Osteoblast (primary cell): ENCODE results near the gene IL21. TPM values are rescaled to one million over a fixed set of nuclear protein-coding genes. Genes with fewer than 3 reads are reported as not detected.

Experiments
- DNase-seq: peaks from one replicate; pipeline ENCODE4 v3.0.0; 2011; ENCODE audit warnings: low spot score, mixed read lengths; ENCODE audit not compliant: insufficient read length; ENCODE audit errors: missing footprints
- H2AFZ ChIP-seq: 2 replicates; pipeline ENCODE4 v1.6.0; 2011; ENCODE audit warnings: mild to moderate bottlenecking, low read length
- H3K27ac ChIP-seq: 2 replicates; pipeline ENCODE4 v1.5.1; 2011; ENCODE audit warnings: mild to moderate bottlenecking, low read depth, low read length, moderate library complexity
- H3K27me3 ChIP-seq: 2 replicates; pipeline ENCODE4 v1.6.0; 2012; ENCODE audit warnings: mild to moderate bottlenecking, control low read depth, inconsistent platforms, low read length, moderate library complexity; ENCODE audit not compliant: insufficient read depth
- H3K36me3 ChIP-seq: 2 replicates; pipeline ENCODE4 v1.5.1; 2011; ENCODE audit warnings: mild to moderate bottlenecking, low read length, control low read depth, moderate library complexity; ENCODE audit not compliant: insufficient read depth
- H3K4me1 ChIP-seq: 2 replicates; pipeline ENCODE4 v1.5.1; 2011; ENCODE audit warnings: mild to moderate bottlenecking, low read length, control low read depth, moderate library complexity; ENCODE audit not compliant: insufficient read depth
- H3K4me2 ChIP-seq: 2 replicates; pipeline ENCODE4 v1.6.0; 2011; ENCODE audit warnings: mild to moderate bottlenecking, low read length; ENCODE audit not compliant: insufficient read depth
- H3K4me3 ChIP-seq: fragments of 200-600 bp; sonication (generic); 3 replicates; pipeline ENCODE4 v1.5.1; 2012; ENCODE audit warnings: mild to moderate bottlenecking, low read length, inconsistent platforms; ENCODE audit not compliant: insufficient read depth
- H3K79me2 ChIP-seq: 2 replicates; pipeline ENCODE4 v1.6.0; 2012; ENCODE audit warnings: mild to moderate bottlenecking, low read length, control low read depth, inconsistent platforms; ENCODE audit not compliant: insufficient read depth
- H3K9me3 ChIP-seq: 2 replicates; pipeline ENCODE4 v1.5.1; 2011; ENCODE audit warnings: low read depth, low read length, control low read depth
- H4K20me1 ChIP-seq: 2 replicates; pipeline ENCODE4 v1.6.0; 2012; ENCODE audit warnings: mild to moderate bottlenecking, low read length, control low read depth; ENCODE audit not compliant: insufficient read depth
- total RNA-seq: library from RNA; depleted of rRNA; stranded (reverse); fragments of >200 nt; gene quantifications from 2 replicates; pipeline ENCODE4 v1.2.3, GENCODE V29; 2012
- TF ChIP-seq, protein P1 (sequence below): IDR thresholded peaks from 2 replicates; pipeline ENCODE4 v1.5.1; 2011; ENCODE audit warnings: mild to moderate bottlenecking, low read depth, low read length, moderate library complexity; ENCODE audit errors: extremely low read depth

IL21 gene
- total RNA-seq, 1 donor, result not detected

DNA sequence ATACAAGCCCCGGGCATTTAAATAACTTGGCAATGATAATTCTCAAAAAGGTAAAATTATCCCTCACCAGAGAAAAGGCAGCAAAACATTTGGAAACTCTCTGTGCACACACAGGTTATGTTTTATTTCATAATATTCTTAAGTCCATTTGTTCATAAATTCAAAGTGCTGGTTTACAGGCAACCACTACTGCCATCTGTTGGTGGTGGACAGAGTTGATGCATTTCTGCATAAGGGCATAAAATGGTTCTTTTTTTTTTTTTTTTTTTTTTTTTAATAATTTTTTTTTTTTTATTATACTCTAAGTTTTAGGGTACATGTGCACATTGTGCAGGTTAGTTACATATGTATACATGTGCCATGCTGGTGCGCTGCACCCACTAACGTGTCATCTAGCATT is 31.5 kb upstream of the IL21 start:
- H3K4me3 ChIP-seq, result no peak overlapping the region
- no peaks in the 10 kb centered on the region for H3K4me1 ChIP-seq
- H3K27ac ChIP-seq, result no peak overlapping the region
- no peak overlapping the region for H2AFZ ChIP-seq
- peak; percentile 54 for DNase-seq
- H3K27me3 ChIP-seq, result no peaks in the 10 kb centered on the region
- no peaks in the 10 kb centered on the region for H3K9me3 ChIP-seq
- no peaks in the 10 kb centered on the region for H3K36me3 ChIP-seq
- H3K4me2 ChIP-seq, result no peak overlapping the region
- TF ChIP-seq, protein P1, sequence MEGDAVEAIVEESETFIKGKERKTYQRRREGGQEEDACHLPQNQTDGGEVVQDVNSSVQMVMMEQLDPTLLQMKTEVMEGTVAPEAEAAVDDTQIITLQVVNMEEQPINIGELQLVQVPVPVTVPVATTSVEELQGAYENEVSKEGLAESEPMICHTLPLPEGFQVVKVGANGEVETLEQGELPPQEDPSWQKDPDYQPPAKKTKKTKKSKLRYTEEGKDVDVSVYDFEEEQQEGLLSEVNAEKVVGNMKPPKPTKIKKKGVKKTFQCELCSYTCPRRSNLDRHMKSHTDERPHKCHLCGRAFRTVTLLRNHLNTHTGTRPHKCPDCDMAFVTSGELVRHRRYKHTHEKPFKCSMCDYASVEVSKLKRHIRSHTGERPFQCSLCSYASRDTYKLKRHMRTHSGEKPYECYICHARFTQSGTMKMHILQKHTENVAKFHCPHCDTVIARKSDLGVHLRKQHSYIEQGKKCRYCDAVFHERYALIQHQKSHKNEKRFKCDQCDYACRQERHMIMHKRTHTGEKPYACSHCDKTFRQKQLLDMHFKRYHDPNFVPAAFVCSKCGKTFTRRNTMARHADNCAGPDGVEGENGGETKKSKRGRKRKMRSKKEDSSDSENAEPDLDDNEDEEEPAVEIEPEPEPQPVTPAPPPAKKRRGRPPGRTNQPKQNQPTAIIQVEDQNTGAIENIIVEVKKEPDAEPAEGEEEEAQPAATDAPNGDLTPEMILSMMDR, result peak; percentile 65
- H3K79me2 ChIP-seq, result no peaks in the 10 kb centered on the region
- H4K20me1 ChIP-seq, result no peaks in the 10 kb centered on the region

DNA sequence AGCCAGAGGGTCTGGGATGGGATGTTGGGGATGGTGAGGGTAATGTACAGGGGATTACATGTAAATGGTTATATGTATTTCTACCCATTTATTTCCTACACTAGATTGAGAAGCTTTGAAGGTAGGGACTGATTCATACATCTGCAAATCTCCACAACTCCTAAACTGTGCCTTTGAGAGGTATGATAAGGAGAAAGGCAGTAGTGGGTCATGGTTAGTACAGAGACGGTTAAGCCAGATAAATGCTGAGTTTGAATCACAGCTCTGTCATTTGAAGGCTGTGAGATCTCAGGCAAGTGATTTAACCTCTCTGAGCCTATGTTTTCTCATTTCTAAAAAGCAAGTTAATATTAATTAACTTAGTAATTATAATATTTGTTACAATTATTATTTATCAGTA is 29.3 kb upstream of the IL21 start:
- Histone ChIP-seq H2AFZ (no peak overlapping the region), H3K4me2 (no peak overlapping the region), H3K36me3 (no peaks in the 10 kb centered on the region), H3K79me2 (no peaks in the 10 kb centered on the region), H3K27ac (no peak overlapping the region), H3K27me3 (peaks cover 10% of the 10 kb centered on the region), H3K9me3 (no peaks in the 10 kb centered on the region), H3K4me1 (no peaks in the 10 kb centered on the region), H4K20me1 (no peaks in the 10 kb centered on the region), H3K4me3 (no peak overlapping the region)
- DNase-seq, result no peak
- TF ChIP-seq, protein P1, result no peak

DNA sequence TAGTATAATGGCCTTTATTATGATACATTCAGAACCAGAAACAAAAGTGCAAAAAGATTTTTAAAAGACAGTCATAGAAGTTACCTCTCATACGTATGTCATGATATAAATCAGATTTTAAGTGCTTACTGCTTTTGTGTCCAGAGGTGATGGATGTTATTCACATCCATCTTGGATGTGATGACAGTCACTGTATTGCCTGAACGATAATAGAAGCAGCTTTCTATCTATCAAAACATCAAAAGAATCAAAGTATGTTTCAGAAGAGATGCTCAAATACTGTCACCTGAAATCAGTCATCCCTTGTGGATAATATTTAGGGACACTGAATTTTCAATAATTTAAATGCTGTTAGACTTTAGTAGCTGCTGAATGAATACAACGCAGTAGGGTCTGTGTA is 26.8 kb upstream of the IL21 start:
- Histone ChIP-seq H3K36me3 (no peaks in the 10 kb centered on the region), H3K4me1 (no peaks in the 10 kb centered on the region), H3K4me2 (no peak overlapping the region), H3K4me3 (no peak overlapping the region), H3K27ac (no peak overlapping the region), H3K27me3 (peaks cover 20% of the 10 kb centered on the region), H3K9me3 (no peaks in the 10 kb centered on the region), H3K79me2 (no peaks in the 10 kb centered on the region), H4K20me1 (no peaks in the 10 kb centered on the region), H2AFZ (no peak overlapping the region)
- TF ChIP-seq, protein P1, result no peak
- no peak for DNase-seq

DNA sequence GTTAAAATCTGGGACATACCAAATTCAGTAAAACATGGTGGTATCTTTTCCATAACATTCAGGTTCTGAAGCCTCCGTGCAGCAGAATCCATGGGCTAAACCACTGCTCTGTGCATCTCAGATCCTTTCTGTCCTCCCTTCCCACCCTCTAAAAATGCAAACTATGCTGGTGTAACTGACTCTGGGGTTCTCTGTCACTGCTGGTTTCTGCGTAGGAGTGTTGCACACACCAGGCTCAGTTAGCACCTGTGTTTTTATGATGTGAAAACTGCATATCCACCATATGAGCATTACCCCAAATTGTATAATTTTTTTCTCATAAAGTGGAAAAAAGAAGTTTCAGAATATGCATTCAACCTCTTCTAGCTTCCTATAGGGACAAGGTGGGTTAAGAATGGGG is 22.4 kb upstream of the IL21 start:
- no peak overlapping the region for H3K4me2 ChIP-seq
- no peaks in the 10 kb centered on the region for H3K36me3 ChIP-seq
- H3K9me3 ChIP-seq, result no peaks in the 10 kb centered on the region
- no peaks in the 10 kb centered on the region for H4K20me1 ChIP-seq
- H3K79me2 ChIP-seq, result no peaks in the 10 kb centered on the region
- H3K27ac ChIP-seq, result no peak overlapping the region
- peaks cover 57% of the 10 kb centered on the region for H3K27me3 ChIP-seq
- TF ChIP-seq, protein P1, result no peak
- no peak for DNase-seq
- H3K4me1 ChIP-seq, result no peaks in the 10 kb centered on the region
- H3K4me3 ChIP-seq, result no peak overlapping the region
- no peak overlapping the region for H2AFZ ChIP-seq
